ENCODE data around the gene XXYLT1. TPM values are rescaled to one million over a fixed set of nuclear protein-coding genes. Genes with fewer than 3 reads are reported as not detected.

Gene XXYLT1, protein sequence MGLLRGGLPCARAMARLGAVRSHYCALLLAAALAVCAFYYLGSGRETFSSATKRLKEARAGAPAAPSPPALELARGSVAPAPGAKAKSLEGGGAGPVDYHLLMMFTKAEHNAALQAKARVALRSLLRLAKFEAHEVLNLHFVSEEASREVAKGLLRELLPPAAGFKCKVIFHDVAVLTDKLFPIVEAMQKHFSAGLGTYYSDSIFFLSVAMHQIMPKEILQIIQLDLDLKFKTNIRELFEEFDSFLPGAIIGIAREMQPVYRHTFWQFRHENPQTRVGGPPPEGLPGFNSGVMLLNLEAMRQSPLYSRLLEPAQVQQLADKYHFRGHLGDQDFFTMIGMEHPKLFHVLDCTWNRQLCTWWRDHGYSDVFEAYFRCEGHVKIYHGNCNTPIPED
- total RNA-seq, result 8.9 TPM
- long read RNA-seq, transcript XXYLT1-201 (4 exons, 2,727 nt), result major isoform, 16 of 24 reads
- long read RNA-seq, partial matches to known transcripts, result 0 of 24 reads
- long read RNA-seq, other reads (novel, unspliced or antisense), result 8 of 24 reads

DNA sequence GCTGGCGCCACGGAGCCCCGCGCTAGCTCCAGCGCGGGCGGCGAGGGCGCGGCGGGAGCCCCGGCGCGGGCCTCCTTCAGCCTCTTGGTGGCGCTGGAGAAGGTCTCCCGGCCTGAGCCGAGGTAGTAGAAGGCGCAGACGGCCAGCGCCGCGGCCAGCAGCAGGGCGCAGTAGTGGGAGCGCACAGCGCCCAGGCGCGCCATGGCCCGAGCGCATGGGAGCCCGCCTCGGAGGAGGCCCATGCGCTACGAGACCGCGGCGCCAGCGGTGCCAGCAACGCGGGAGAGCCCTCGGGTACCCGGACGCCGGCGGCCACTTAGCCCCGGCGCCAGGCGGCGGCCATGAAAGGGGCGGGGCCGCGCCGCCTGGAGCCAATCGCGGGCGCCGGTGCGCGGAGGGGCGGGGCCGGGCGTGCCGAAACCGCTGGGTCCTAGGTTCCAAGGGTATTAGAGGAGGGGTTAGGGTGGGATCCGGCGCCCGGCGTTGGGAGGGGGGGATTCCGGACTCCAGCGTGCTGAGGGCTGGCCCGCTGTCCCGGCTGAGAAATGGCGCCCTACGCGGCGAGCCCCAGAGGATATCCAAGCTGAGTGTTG lies at the start of gene XXYLT1:
Gene XXYLT1, minus strand, starts transcription at position 343 of the 593 bp plus-strand sequence. Its CDS starts 101 bp downstream, at position 242.
- peak within 1 kb of the TSS; percentile 88 for H3K27ac ChIP-seq
- H3K27me3 ChIP-seq (ENCODE audit: low read depth), result no peaks in the 10 kb centered on the region
- H3K9me3 ChIP-seq, result no peaks in the 10 kb centered on the region
- peak within 1 kb of the TSS; percentile 75 for H3K4me3 ChIP-seq
- H3K4me1 ChIP-seq, result peaks cover 22% of the 10 kb centered on the region
- intact Hi-C loops (cut with DNase I), result no loop called here
- peak; percentile 93 for DNase-seq
- peaks cover 5% of the 10 kb centered on the region for H3K36me3 ChIP-seq
- TF ChIP-seq, protein P1, sequence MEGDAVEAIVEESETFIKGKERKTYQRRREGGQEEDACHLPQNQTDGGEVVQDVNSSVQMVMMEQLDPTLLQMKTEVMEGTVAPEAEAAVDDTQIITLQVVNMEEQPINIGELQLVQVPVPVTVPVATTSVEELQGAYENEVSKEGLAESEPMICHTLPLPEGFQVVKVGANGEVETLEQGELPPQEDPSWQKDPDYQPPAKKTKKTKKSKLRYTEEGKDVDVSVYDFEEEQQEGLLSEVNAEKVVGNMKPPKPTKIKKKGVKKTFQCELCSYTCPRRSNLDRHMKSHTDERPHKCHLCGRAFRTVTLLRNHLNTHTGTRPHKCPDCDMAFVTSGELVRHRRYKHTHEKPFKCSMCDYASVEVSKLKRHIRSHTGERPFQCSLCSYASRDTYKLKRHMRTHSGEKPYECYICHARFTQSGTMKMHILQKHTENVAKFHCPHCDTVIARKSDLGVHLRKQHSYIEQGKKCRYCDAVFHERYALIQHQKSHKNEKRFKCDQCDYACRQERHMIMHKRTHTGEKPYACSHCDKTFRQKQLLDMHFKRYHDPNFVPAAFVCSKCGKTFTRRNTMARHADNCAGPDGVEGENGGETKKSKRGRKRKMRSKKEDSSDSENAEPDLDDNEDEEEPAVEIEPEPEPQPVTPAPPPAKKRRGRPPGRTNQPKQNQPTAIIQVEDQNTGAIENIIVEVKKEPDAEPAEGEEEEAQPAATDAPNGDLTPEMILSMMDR (IDR thresholded peaks at IDR 0.05), result peak; percentile 60
- ATAC-seq, result peak; percentile 98 to 99

DNA sequence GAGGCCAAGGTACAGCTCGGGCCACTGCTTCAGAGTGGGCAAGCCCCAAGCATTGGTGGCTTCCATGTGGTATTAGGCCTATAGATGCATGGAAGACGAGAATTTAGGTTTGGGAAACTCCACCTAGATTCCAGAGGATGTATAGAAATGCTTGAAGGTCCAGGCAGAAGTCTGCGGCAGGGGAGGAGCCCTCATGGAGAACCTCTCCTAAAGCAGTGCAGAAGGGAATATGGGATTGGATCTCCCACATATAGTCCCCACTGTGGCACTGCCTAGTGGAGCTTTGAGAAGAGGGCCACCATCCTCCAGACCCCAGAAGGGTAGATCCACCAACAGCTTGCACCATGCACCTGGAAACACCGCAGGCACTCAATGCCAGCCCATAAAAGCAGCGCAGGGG lies 48.1 kb upstream of the XXYLT1 start:
- no peak for ATAC-seq
- no peak overlapping the region for H3K27ac ChIP-seq
- no peak overlapping the region for H3K4me3 ChIP-seq
- no peaks in the 10 kb centered on the region for H3K4me1 ChIP-seq
- TF ChIP-seq, protein P1 (IDR thresholded peaks at IDR 0.05), result no peak
- H3K9me3 ChIP-seq, result no peaks in the 10 kb centered on the region
- H3K27me3 ChIP-seq (ENCODE audit: low read depth), result no peaks in the 10 kb centered on the region
- intact Hi-C loops (cut with DNase I), result no loop called here
- no peak for DNase-seq
- H3K36me3 ChIP-seq, result peaks cover 34% of the 10 kb centered on the region

DNA sequence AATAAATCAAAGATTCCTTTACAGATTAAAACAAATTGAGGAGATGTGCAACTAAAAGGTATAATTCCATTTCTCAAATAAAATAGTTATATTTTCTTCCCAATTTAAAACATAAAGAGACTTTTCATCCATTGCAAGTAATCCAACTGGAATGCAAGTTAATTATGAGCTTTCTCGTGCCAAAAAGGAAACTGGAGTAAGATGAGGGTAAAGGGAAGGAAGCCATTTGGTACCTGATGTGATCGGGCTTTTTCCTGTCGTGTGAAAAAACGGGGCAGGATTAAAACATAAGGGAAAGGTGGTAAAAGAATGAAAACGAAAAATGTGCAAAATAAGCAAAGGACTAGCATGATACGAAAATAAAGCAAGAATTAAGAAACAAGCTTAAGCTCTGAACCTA lies 41.8 kb upstream of the XXYLT1 start:
- TF ChIP-seq, protein P1 (IDR thresholded peaks at IDR 0.05), result no peak
- no peaks in the 10 kb centered on the region for H3K4me1 ChIP-seq
- ATAC-seq, result no peak
- H3K4me3 ChIP-seq, result no peak overlapping the region
- H3K9me3 ChIP-seq, result no peaks in the 10 kb centered on the region
- intact Hi-C loops (cut with DNase I), result no loop called here
- DNase-seq, result no peak
- H3K27me3 ChIP-seq (ENCODE audit: low read depth), result no peaks in the 10 kb centered on the region
- H3K36me3 ChIP-seq, result peaks cover 21% of the 10 kb centered on the region
- no peak overlapping the region for H3K27ac ChIP-seq

DNA sequence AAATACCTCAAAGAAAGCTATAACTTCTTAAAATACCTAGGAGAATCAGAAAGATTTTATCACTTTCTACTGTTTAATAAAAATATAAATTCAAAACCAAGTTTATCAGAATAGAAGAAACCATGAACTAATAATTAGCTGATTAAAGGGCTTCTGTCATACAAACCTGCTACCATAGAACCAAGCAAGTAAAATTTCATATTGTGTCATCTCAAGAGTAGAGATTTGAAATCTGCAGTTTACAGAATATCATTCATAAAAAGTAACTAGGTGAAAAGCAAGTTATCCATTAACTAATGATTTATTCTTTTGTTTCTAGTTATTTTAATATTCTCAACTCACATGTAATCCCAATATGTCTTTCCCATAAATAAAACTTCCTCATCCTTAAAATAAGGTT lies 36.8 kb upstream of the XXYLT1 start:
- H3K9me3 ChIP-seq, result no peaks in the 10 kb centered on the region
- H3K27ac ChIP-seq, result no peak overlapping the region
- H3K36me3 ChIP-seq, result peaks cover 57% of the 10 kb centered on the region
- no peak overlapping the region for H3K4me3 ChIP-seq
- ATAC-seq (no peak), DNase-seq (no peak)
- H3K4me1 ChIP-seq, result no peaks in the 10 kb centered on the region
- H3K27me3 ChIP-seq (ENCODE audit: low read depth), result no peaks in the 10 kb centered on the region
- intact Hi-C loops (cut with DNase I), result no loop called here
- TF ChIP-seq, protein P1 (IDR thresholded peaks at IDR 0.05), result no peak

DNA sequence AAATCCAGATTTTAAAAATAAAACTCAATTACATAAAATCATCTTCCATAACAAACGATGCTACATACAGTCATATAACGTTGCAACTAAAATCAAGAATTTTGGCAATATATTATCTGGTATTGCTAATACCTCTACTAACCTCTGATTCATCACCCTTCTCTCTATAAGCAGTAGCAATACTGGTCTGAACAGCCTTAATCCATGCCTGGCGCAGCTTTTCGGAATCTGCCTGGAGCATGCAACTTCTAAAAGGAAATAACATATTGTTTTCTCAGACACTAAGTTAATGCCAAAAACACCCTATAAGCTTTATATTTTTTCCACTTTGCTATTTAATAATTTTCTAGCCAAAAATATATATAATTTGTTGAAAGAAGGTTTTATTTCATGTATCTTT lies 35.4 kb upstream of the XXYLT1 start:
- DNase-seq (no peak), ATAC-seq (no peak)
- no peak overlapping the region for H3K4me3 ChIP-seq
- no peaks in the 10 kb centered on the region for H3K9me3 ChIP-seq
- no peaks in the 10 kb centered on the region for H3K27me3 ChIP-seq (ENCODE audit: low read depth)
- no peaks in the 10 kb centered on the region for H3K4me1 ChIP-seq
- no peak overlapping the region for H3K27ac ChIP-seq
- peaks cover 69% of the 10 kb centered on the region for H3K36me3 ChIP-seq
- intact Hi-C loops (cut with DNase I), result no loop called here
- TF ChIP-seq, protein P1 (IDR thresholded peaks at IDR 0.05), result no peak
